ENCODE results near the gene KLHL5. TPM values are rescaled to one million over a fixed set of nuclear protein-coding genes. Genes with fewer than 3 reads are reported as not detected.

Gene KLHL5
- polyA plus RNA-seq, 1 donor from 2014 or later = 33.8 TPM

DNA sequence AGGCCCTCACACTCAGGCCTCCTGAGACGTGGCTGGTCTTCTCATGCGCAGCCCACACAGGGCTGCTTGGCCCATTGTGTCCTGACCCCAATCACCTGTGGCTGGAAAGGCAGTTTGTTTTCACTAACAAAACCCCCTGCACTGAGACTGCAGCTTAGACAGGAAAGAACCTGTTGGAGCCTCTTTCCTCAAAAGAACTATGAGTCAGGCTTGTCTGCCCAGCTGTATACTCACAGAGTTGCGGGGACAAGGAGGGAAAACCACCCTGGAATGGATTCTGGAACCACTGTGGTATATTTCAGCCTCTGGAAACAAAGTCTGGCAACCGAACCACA, 24.6 kb upstream of the KLHL5 start:
- H3K9me3 ChIP-seq (ENCODE audit: low read length) = no peaks in the 10 kb centered on the region
- no peaks in the 10 kb centered on the region for H3K79me2 ChIP-seq (replicated peaks; ENCODE audit: insufficient read depth, low read length)
- H3K9me2 ChIP-seq (ENCODE audit: insufficient read depth, low read length) = no peaks in the 10 kb centered on the region
- H3F3A ChIP-seq (ENCODE audit: insufficient read depth, low read length, poor library complexity, severe bottlenecking) = no peaks in the 10 kb centered on the region
- TF ChIP-seq, protein P1, sequence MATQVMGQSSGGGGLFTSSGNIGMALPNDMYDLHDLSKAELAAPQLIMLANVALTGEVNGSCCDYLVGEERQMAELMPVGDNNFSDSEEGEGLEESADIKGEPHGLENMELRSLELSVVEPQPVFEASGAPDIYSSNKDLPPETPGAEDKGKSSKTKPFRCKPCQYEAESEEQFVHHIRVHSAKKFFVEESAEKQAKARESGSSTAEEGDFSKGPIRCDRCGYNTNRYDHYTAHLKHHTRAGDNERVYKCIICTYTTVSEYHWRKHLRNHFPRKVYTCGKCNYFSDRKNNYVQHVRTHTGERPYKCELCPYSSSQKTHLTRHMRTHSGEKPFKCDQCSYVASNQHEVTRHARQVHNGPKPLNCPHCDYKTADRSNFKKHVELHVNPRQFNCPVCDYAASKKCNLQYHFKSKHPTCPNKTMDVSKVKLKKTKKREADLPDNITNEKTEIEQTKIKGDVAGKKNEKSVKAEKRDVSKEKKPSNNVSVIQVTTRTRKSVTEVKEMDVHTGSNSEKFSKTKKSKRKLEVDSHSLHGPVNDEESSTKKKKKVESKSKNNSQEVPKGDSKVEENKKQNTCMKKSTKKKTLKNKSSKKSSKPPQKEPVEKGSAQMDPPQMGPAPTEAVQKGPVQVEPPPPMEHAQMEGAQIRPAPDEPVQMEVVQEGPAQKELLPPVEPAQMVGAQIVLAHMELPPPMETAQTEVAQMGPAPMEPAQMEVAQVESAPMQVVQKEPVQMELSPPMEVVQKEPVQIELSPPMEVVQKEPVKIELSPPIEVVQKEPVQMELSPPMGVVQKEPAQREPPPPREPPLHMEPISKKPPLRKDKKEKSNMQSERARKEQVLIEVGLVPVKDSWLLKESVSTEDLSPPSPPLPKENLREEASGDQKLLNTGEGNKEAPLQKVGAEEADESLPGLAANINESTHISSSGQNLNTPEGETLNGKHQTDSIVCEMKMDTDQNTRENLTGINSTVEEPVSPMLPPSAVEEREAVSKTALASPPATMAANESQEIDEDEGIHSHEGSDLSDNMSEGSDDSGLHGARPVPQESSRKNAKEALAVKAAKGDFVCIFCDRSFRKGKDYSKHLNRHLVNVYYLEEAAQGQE (IDR thresholded peaks at IDR 0.05; ENCODE audit: borderline replicate concordance) = no peak
- TF ChIP-seq EZH2 (IDR thresholded peaks at IDR 0.05; ENCODE audit: borderline replicate concordance, insufficient read depth, low read length, poor library complexity, severe bottlenecking) = no peak
- TF ChIP-seq MXI1 (conservative IDR thresholded peaks at IDR 0.05; ENCODE audit: poor library complexity, severe bottlenecking) = no peak
- TF ChIP-seq POLR2AphosphoS5 (IDR thresholded peaks at IDR 0.05) = no peak
- TF ChIP-seq, protein P2, sequence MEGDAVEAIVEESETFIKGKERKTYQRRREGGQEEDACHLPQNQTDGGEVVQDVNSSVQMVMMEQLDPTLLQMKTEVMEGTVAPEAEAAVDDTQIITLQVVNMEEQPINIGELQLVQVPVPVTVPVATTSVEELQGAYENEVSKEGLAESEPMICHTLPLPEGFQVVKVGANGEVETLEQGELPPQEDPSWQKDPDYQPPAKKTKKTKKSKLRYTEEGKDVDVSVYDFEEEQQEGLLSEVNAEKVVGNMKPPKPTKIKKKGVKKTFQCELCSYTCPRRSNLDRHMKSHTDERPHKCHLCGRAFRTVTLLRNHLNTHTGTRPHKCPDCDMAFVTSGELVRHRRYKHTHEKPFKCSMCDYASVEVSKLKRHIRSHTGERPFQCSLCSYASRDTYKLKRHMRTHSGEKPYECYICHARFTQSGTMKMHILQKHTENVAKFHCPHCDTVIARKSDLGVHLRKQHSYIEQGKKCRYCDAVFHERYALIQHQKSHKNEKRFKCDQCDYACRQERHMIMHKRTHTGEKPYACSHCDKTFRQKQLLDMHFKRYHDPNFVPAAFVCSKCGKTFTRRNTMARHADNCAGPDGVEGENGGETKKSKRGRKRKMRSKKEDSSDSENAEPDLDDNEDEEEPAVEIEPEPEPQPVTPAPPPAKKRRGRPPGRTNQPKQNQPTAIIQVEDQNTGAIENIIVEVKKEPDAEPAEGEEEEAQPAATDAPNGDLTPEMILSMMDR (IDR thresholded peaks at IDR 0.05; ENCODE audit: poor library complexity, severe bottlenecking) = no peak
- no peak for TF ChIP-seq RAD21 (conservative IDR thresholded peaks at IDR 0.05)
- no peak for TF ChIP-seq EP300 (conservative IDR thresholded peaks at IDR 0.05; ENCODE audit: poor library complexity, severe bottlenecking)
- no peak for TF ChIP-seq TAF1 (IDR thresholded peaks at IDR 0.05; ENCODE audit: low read depth)
- TF ChIP-seq SMC3 (conservative IDR thresholded peaks at IDR 0.05; ENCODE audit: poor library complexity) = no peak
- H3K4me2 ChIP-seq (ENCODE audit: low read length) = no peak overlapping the region
- no peaks in the 10 kb centered on the region for H4K20me1 ChIP-seq (ENCODE audit: insufficient read depth)
- no peak overlapping the region for H3K4me3 ChIP-seq (ENCODE audit: low read length)
- no peaks in the 10 kb centered on the region for H3K36me3 ChIP-seq (ENCODE audit: insufficient read depth, low read length)
- no peak overlapping the region for H3K27ac ChIP-seq (ENCODE audit: low read length)
- no peaks in the 10 kb centered on the region for H3K27me3 ChIP-seq (ENCODE audit: insufficient read depth, low read depth, low read length)
- H3K9ac ChIP-seq (ENCODE audit: low read length) = no peak overlapping the region
- H2AFZ ChIP-seq (ENCODE audit: low read depth, low read length) = no peak overlapping the region

DNA sequence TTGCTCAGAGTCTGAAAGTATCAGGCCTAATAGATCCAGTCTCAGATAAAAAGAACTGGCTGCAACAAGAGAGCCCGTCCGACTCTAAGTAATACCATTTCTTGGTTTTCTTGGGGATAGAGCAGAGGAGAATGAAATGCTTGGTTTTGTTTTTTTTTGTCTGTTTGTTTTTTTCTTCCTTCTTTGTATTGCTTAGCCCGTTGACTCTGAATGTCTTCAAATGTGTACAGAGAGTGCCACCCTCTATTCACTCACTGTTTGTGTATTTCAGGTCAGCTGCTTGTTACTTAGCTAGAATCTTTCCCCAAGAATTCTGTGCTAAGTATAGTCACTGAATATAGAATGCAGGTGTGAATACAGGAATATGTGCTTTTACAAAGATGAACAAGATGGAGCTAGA, 24.1 kb upstream of the KLHL5 start:
- Histone ChIP-seq H3K9me2 (ENCODE audit: insufficient read depth, low read length) (no peaks in the 10 kb centered on the region), H3K4me3 (ENCODE audit: low read length) (no peak overlapping the region), H3K4me2 (ENCODE audit: low read length) (no peak overlapping the region), H3K9me3 (ENCODE audit: low read length) (no peaks in the 10 kb centered on the region), H3K9ac (ENCODE audit: low read length) (no peak overlapping the region), H3K27ac (ENCODE audit: low read length) (no peak overlapping the region), H2AFZ (ENCODE audit: low read depth, low read length) (no peak overlapping the region), H3K36me3 (ENCODE audit: insufficient read depth, low read length) (no peaks in the 10 kb centered on the region), H3K79me2 (replicated peaks; ENCODE audit: insufficient read depth, low read length) (no peaks in the 10 kb centered on the region), H4K20me1 (ENCODE audit: insufficient read depth) (no peaks in the 10 kb centered on the region), H3F3A (ENCODE audit: insufficient read depth, low read length, poor library complexity, severe bottlenecking) (no peaks in the 10 kb centered on the region), H3K27me3 (ENCODE audit: insufficient read depth, low read depth, low read length) (no peaks in the 10 kb centered on the region)
- TF ChIP-seq SMC3 (conservative IDR thresholded peaks at IDR 0.05; ENCODE audit: poor library complexity) = no peak
- no peak for TF ChIP-seq TAF1 (IDR thresholded peaks at IDR 0.05; ENCODE audit: low read depth)
- no peak for TF ChIP-seq POLR2AphosphoS5 (IDR thresholded peaks at IDR 0.05)
- TF ChIP-seq EZH2 (IDR thresholded peaks at IDR 0.05; ENCODE audit: borderline replicate concordance, insufficient read depth, low read length, poor library complexity, severe bottlenecking) = no peak
- TF ChIP-seq, protein P2 (IDR thresholded peaks at IDR 0.05; ENCODE audit: poor library complexity, severe bottlenecking) = no peak

All from neural cell (in vitro differentiated cells).